D721Med (cell line): ENCODE results near the gene HAND1.

Source experiments
- DNase-seq: peaks from one replicate; pipeline ENCODE4 v3.0.0; 2011; ENCODE audit warnings: low spot score; ENCODE audit not compliant: insufficient read length
- FAIRE-seq: peaks from 2 replicates; lab custom pipeline; 2011; peaks lifted over from hg19 to GRCh38; lab: Jason Lieb, UNC
- CTCF ChIP-seq: IDR thresholded peaks from 2 replicates; pipeline ENCODE4 v1.5.1; 2012; ENCODE audit warnings: mild to moderate bottlenecking, control low read depth; ENCODE audit not compliant: insufficient read depth; ENCODE audit errors: missing control alignments

The HAND1 gene

GRCh38 chr5:154474396-154475334, 3.4 kb downstream of the HAND1 start:
- TF ChIP-seq CTCF: no peak
- DNase-seq (no peak), FAIRE-seq (no peak)

- no peak for TF ChIP-seq CTCF
- DNase-seq: no peak
- no peak for FAIRE-seq
Observed at GRCh38 chr5:154473581-154474283, 4.3 kb downstream of the HAND1 start.

GRCh38 chr5:154472871-154473580, 5.0 kb downstream of the HAND1 start:
- no peak for TF ChIP-seq CTCF
- no peak for DNase-seq
- FAIRE-seq: no peak

GRCh38 chr5:154470947-154471870, 6.8 kb downstream of the HAND1 start:
- TF ChIP-seq CTCF: no peak
- DNase-seq (no peak), FAIRE-seq (no peak)

GRCh38 chr5:154470137-154470536, 7.9 kb downstream of the HAND1 start:
- no peak for TF ChIP-seq CTCF
- no peak for DNase-seq
- FAIRE-seq: no peak

- FAIRE-seq: no peak
- TF ChIP-seq CTCF: peak; percentile 90
- peak; percentile 88 for DNase-seq
Observed at GRCh38 chr5:154467655-154468354, 10.2 kb downstream of the HAND1 start.
